ENCODE data around the gene LONRF3. TPM values are rescaled to one million over a fixed set of nuclear protein-coding genes. Genes with fewer than 3 reads are reported as not detected.

LONRF3 gene
- total and polyA plus RNA-seq, 2 of the 8 experiments (the other 6 are each of a cell fraction or from before 2014, with no cell fraction given): 0.11 TPM; not detected in 1

- Histone ChIP-seq H3K23me2 (ENCODE audit: low read depth, low read length) (no peaks in the 10 kb centered on the region), H2BK15ac (ENCODE audit: low read length) (no peak overlapping the region), H3K4me3 (ENCODE audit: extremely low read depth in 1 of 4, insufficient read depth in 2 of 4, low read depth in 3 of 4, low read length in 4 of 4) (no peak overlapping the region), H3K4me2 (ENCODE audit: insufficient read depth in 1 of 2, low read depth in 2 of 2, low read length in 2 of 2) (no peak overlapping the region), H2BK20ac (ENCODE audit: low read length) (no peak overlapping the region), H3K79me1 (ENCODE audit: low read depth, low read length) (no peaks in the 10 kb centered on the region), H2AFZ (ENCODE audit: low read length) (no peak overlapping the region), H3K23ac (ENCODE audit: insufficient read length) (no peak overlapping the region), H2BK12ac (ENCODE audit: low read depth, low read length) (no peak overlapping the region), H3K27ac (ENCODE audit: low read depth, low read length) (no peak overlapping the region), H3K9me3 (ENCODE audit: insufficient read depth in 2 of 2, low read depth in 1 of 2, low read length in 1 of 2) (no peaks in the 10 kb centered on the region), H4K20me1 (replicated peaks in 1 of 2; ENCODE audit: control insufficient read depth in 1 of 2, insufficient read depth in 2 of 2, low read length in 2 of 2) (no peaks in the 10 kb centered on the region), H3K9ac (replicated peaks in 1 of 4; ENCODE audit: extremely low read depth in 1 of 4, low read depth in 3 of 4, low read length in 3 of 4) (no peak overlapping the region), H2BK120ac (replicated peaks; ENCODE audit: low read depth, low read length) (no peak overlapping the region), H3K4me1 (replicated peaks in 1 of 4; ENCODE audit: control insufficient read depth in 3 of 4, insufficient read depth in 4 of 4, low read length in 3 of 4) (no peaks in the 10 kb centered on the region), H3K56ac (replicated peaks; ENCODE audit: insufficient read length, low read depth, low read length) (no peak overlapping the region), H4K91ac (replicated peaks; ENCODE audit: insufficient read length, low read length) (no peak overlapping the region), H2BK5ac (ENCODE audit: low read depth, low read length) (no peak overlapping the region), H4K8ac (ENCODE audit: extremely low read depth, insufficient read depth, low read length) (no peak overlapping the region), H2AK5ac (ENCODE audit: low read depth, low read length) (no peak overlapping the region), H3K79me2 (ENCODE audit: control insufficient read depth in 1 of 2, insufficient read depth in 2 of 2, low read length in 2 of 2) (no peaks in the 10 kb centered on the region), H3K36me3 (ENCODE audit: control insufficient read depth in 2 of 4, insufficient read depth in 4 of 4, low read length in 3 of 4) (no peaks in the 10 kb centered on the region), H3K4ac (replicated peaks; ENCODE audit: insufficient read length, low read depth, low read length) (no peak overlapping the region), H3K18ac (ENCODE audit: extremely low read depth, low read length) (no peak overlapping the region), H4K5ac (ENCODE audit: insufficient read length, low read depth, low read length) (no peak overlapping the region), H3K27me3 (replicated peaks in 1 of 4; ENCODE audit: control insufficient read depth in 3 of 4, extremely low read depth in 1 of 4, insufficient read depth in 3 of 4, low read length in 3 of 4) (no peaks in the 10 kb centered on the region), H3K14ac (ENCODE audit: insufficient read length) (no peak overlapping the region)
- TF ChIP-seq CBX5 (IDR thresholded peaks at IDR 0.05; ENCODE audit: low read depth, low read length): no peak
- DNase-seq (ENCODE audit: low read depth in 1 of 2, low spot score in 2 of 2) (no peak), FAIRE-seq (no peak)
- CTCF ChIA-PET (ENCODE audit: partially characterized antibody): interaction anchor here (0.7 kb wide), 1 partner anchor 49 kb away, joined by 3 read pairs; no protein-coding TSS in a partner anchor
- WGBS, 2 experiments (ENCODE audit: extremely low coverage in 1 of 2, insufficient coverage in 1 of 2, insufficient read length in 1 of 2, insufficient replicate concordance in 2 of 2, low coverage in 1 of 2, low lambda C conversion rate in 2 of 2, missing lambda C conversion rate in 1 of 2): no CpG with 5 or more reads among the region's 1 CpG
- POLR2A ChIA-PET (ENCODE audit: partially characterized antibody): no interaction called here
These were observed 39.1 kb upstream of the LONRF3 start for GRCh38 chrX:118935352-118935751.
